Globus pallidus (tissue), 1 donor: ENCODE data around the gene ATP11C.
"Not testable (repeated sequence)": the region's sequence is repeated elsewhere in the genome, so short reads cannot be mapped to it uniquely, and the experiment has no call there.

ENCODE experiments used
- DNase-seq: peaks from one replicate; pipeline ENCODE4 v3.0.0-alpha.2; 2015; ENCODE audit warnings: low spot score

Gene ATP11C

GRCh38 chrX:139724626-139725025 is 208.2 kb downstream of the ATP11C start:
- DNase-seq = no peak

GRCh38 chrX:139720979-139721378 is 211.9 kb downstream of the ATP11C start:
- no peak for DNase-seq

DNA sequence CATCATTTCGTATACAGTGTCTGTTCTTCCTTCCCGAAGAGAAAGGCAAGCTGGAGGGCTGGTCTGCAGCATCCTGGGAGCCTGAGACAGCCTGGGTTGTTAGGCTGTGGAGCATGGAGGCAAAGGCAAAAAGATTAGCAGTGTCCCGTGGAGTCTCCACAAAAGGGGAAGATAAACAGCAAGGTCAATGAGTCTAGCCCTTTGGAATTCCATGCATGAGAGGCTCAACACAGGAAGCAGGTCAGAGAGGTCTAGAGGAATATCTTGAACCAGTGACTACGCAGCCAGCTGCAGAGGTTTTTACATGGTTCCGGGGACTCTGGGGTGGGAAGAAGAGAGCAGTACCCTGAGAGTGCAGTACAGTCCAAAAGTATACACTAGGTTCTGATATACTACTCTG is 212.7 kb downstream of the ATP11C start:
- no peak for DNase-seq

DNA sequence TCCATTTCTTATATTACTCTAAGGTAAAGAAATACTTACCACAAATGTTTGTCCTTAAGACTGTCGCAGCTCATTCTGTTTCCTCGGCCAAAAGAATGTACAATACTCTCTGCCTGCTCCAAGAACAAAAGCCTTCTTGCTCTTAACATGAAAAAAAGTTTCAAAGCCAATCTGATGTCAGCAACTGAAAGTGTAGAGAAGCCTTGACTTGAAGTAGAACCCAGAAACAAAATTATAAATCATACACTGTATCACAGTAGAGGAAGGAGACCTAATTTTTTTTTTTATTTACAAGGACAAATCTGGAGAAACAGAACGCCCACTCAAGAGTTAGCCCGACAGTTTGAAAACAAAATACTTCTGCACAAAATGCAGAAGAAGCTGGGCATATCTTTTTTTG is 224.8 kb downstream of the ATP11C start, which contains the start of gene MCF2:
Gene MCF2 (minus strand): TSS at position 101 of the 400 bp plus-strand sequence. CDS start 56,423 bp downstream, outside the sequence.
- no peak for DNase-seq

DNA sequence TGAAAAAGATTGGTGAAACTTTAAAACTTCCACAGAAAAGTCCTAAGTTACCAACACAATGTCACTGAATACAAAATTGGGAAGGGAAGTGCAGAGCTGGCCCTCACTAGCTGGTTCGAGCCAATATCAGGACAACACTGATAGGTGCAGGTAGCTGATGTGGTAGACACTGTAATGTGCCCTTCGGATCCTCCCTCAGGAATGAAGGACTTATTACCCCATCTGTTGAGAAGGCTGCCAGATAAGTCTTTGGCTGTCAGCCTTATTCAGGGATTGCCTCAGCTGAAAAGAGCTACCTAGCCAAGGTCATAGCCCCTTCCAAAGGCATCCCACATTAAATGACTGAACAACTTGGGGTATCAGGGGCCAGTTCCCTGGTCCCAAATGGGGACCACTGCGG is 230.2 kb downstream of the ATP11C start:
- no peak for DNase-seq

- DNase-seq = no peak
These were observed 239.9 kb downstream of the ATP11C start for GRCh38 chrX:139692908-139693307.

DNA sequence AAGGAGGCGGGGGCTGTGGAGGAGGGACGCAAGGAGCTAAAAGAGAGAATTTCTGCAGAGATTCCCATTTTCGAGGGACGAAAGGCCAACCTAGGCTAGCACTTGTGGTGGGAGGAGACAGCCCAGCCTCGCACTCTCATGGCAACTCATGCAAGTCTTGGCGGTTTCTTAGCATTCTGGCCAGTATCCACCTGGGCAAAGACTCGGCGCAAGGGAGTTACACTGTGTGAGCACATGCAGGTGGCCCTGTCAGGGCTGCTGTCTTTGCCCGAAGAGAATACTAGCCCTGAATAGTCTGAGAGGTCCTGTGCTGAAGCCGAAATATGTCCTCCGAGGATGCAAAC is 240.4 kb downstream of the ATP11C start:
- no peak for DNase-seq

DNA sequence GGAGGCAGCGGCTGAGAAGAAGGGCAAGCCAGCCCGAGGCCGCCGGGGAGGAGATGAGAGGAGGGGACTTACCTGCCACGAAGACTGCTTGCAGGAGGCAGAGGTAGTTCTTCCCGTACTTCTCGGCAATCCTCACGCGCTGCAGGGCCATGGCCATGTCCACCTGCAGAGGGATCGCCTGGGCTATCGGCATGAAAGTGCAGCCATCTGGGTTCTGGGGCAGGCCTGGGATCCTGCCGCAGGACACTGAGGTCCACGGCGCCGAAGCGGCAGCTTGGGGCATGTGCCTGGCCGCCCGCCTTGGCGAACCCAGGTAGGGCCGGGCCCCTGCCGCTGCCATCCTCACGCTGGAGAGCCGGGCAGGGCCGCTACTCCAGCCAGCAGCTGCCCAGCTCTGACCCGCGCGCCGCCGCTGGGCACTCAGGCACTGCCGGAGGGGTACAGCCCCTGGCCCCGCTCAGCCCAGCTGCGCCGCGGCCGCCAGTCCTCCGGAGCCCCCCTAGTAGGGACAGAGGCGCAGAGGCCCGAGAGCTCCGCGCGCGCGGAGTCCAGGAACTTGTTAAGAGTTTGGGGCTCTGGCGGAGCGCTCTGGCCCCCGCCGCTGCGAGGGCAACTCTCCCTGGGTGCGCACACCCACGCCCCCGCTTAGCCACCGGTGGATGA is 240.9 kb downstream of the ATP11C start:
- DNase-seq = no peak

- no peak for DNase-seq
These were observed 241.4 kb downstream of the ATP11C start for GRCh38 chrX:139691493-139691842.

- not testable (repeated sequence) for DNase-seq
These were observed 247.7 kb downstream of the ATP11C start for GRCh38 chrX:139685175-139685574.

GRCh38 chrX:139680356-139680755 is 252.5 kb downstream of the ATP11C start:
- no peak for DNase-seq
